Calu3 (cell line): ENCODE data around the gene TSPAN5. TPM values are rescaled to one million over a fixed set of nuclear protein-coding genes. Genes with fewer than 3 reads are reported as not detected.
"Not testable (repeated sequence)": the region's sequence is repeated elsewhere in the genome, so short reads cannot be mapped to it uniquely, and the experiment has no call there.

Experiments
- BruUV-seq: library from RNA; stranded (reverse); fragments of 400-500 nt; replicated peaks from 2 replicates; lab custom pipeline; 2021; lab: Mats Ljungman, UMichigan
- CTCF ChIA-PET: fragments of 300-600 bp; sonication (Branson Sonifier 250); formaldehyde crosslinking; loops from one replicate; lab custom pipeline; 2022; ENCODE audit warnings: antibody characterized with exemption; lab: Charles Lee
- DNase-seq: peaks from one replicate; pipeline ENCODE4 v3.0.0; 2022
- H3K27ac Mint-ChIP-seq: one replicate; pipeline ENCODE4 v1.8.0; 2022; ENCODE audit warnings: mixed read lengths; ENCODE audit not compliant: unreplicated experiment
- H3K27me3 Mint-ChIP-seq: one replicate; pipeline ENCODE4 v1.8.0; 2022; ENCODE audit warnings: mixed read lengths; ENCODE audit not compliant: unreplicated experiment
- H3K36me3 Mint-ChIP-seq: one replicate; pipeline ENCODE4 v1.8.0; 2022; ENCODE audit warnings: mild to moderate bottlenecking, moderate library complexity, mixed read lengths; ENCODE audit not compliant: insufficient read depth, unreplicated experiment
- H3K4me1 Mint-ChIP-seq: one replicate; pipeline ENCODE4 v1.8.0; 2022; ENCODE audit warnings: mild to moderate bottlenecking, low read depth, mixed read lengths; ENCODE audit not compliant: unreplicated experiment
- H3K4me3 Mint-ChIP-seq: one replicate; pipeline ENCODE4 v1.8.0; 2022; ENCODE audit warnings: mild to moderate bottlenecking, low read depth, moderate library complexity, mixed read lengths; ENCODE audit not compliant: unreplicated experiment
- H3K9me3 Mint-ChIP-seq: one replicate; pipeline ENCODE4 v1.8.0; 2022; ENCODE audit warnings: low read depth, mixed read lengths; ENCODE audit not compliant: unreplicated experiment
- intact Hi-C: fragments of 100-400 bp; cut with micrococcal nuclease; formaldehyde crosslinking; loops from one replicate; pipeline ENCODE4 v1.10.0; 2022; ENCODE audit not compliant: unreplicated experiment
- total RNA-seq: library from RNA; stranded (reverse); gene quantifications from 2 replicates; pipeline ENCODE4 v1.2.3, GENCODE V29; 2022
- TF ChIP-seq, protein P1 (sequence below): fragments of 200-600 bp; IDR thresholded peaks from one replicate; pipeline ENCODE4 v1.8.0; 2022; ENCODE audit warnings: antibody characterized with exemption; ENCODE audit not compliant: unreplicated experiment

Gene TSPAN5
- total RNA-seq, 1 experiment from 2014 or later = 4.8 TPM

DNA sequence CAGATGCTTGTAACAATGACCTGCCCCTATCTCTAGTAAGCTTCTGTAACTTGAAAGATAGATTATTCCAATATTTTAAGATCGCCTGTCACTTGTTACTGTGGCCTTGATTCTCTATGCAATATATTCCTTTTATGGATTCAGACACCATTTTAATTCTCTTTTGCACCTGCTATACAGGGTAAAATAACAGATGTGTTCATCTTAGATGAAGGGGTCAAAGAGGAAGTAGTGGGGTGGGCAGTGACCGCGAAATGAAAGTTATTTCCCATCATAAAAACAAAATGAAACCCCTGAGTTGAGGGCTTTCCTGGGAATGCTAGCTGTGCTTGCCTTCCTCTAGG, 175.9 kb downstream of the TSPAN5 start:
- TF ChIP-seq, protein P1, sequence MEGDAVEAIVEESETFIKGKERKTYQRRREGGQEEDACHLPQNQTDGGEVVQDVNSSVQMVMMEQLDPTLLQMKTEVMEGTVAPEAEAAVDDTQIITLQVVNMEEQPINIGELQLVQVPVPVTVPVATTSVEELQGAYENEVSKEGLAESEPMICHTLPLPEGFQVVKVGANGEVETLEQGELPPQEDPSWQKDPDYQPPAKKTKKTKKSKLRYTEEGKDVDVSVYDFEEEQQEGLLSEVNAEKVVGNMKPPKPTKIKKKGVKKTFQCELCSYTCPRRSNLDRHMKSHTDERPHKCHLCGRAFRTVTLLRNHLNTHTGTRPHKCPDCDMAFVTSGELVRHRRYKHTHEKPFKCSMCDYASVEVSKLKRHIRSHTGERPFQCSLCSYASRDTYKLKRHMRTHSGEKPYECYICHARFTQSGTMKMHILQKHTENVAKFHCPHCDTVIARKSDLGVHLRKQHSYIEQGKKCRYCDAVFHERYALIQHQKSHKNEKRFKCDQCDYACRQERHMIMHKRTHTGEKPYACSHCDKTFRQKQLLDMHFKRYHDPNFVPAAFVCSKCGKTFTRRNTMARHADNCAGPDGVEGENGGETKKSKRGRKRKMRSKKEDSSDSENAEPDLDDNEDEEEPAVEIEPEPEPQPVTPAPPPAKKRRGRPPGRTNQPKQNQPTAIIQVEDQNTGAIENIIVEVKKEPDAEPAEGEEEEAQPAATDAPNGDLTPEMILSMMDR = no peak
- peaks cover 59% of the 10 kb centered on the region for H3K4me1 Mint-ChIP-seq
- peak overlapping the region; percentile 34 for H3K4me3 Mint-ChIP-seq
- H3K9me3 Mint-ChIP-seq = no peaks in the 10 kb centered on the region
- no TSS peak for BruUV-seq
- intact Hi-C loops = no loop called here
- DNase-seq = no peak
- peak overlapping the region; percentile 71 for H3K27ac Mint-ChIP-seq
- peaks cover 4% of the 10 kb centered on the region for H3K36me3 Mint-ChIP-seq
- CTCF ChIA-PET = no interaction called here
- H3K27me3 Mint-ChIP-seq = no peaks in the 10 kb centered on the region

DNA sequence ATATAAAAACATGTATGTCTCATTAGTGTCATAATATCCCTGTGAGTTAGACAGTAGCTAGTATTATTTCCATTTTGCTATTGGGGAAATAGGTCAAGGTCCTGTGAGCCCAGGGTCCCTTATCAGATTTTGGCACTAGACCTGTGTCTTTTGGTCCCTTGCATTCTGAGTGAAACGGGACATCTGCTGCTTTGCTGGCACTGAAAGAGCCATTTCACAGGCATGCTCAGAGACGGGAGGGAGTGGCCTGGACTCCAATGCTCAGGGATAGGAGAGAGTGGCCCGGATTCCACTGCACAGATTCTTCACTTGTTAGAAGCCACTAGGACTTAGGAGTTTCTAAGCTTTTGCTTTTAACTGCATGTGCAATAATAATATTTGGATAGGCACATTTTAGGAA, 177.2 kb downstream of the TSPAN5 start:
- no peak overlapping the region for H3K4me3 Mint-ChIP-seq
- intact Hi-C loops = no loop called here
- H3K4me1 Mint-ChIP-seq = peaks cover 59% of the 10 kb centered on the region
- BruUV-seq = no TSS peak
- CTCF ChIA-PET = no interaction called here
- no peak for DNase-seq
- H3K27me3 Mint-ChIP-seq = no peaks in the 10 kb centered on the region
- peaks cover 4% of the 10 kb centered on the region for H3K36me3 Mint-ChIP-seq
- H3K27ac Mint-ChIP-seq = no peak overlapping the region
- TF ChIP-seq, protein P1 = no peak
- no peaks in the 10 kb centered on the region for H3K9me3 Mint-ChIP-seq

DNA sequence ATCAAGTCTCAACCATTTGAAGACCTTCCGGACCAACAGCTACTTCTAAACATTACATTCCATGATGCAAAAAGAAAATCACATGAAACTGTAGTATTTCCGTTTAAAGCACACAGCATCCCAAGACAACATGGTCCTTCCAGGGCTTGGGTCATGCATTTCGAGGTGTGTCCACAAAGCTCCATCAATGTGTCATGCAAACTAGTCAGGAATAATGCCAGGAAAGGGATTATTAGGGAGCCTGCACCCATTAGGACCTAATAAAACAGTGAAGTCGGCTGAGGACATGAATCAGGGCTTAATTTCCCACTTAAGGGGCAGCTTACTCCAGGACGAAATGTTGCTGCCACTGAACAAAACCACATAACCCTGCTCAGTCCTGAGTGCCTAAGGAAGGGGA, 177.9 kb downstream of the TSPAN5 start:
- Mint-ChIP-seq H3K27ac (no peak overlapping the region), H3K9me3 (no peaks in the 10 kb centered on the region), H3K36me3 (peaks cover 4% of the 10 kb centered on the region), H3K4me1 (peaks cover 59% of the 10 kb centered on the region), H3K4me3 (no peak overlapping the region), H3K27me3 (no peaks in the 10 kb centered on the region)
- intact Hi-C loops = no loop called here
- TF ChIP-seq, protein P1 = no peak
- CTCF ChIA-PET = no interaction called here
- DNase-seq = no peak
- BruUV-seq = no TSS peak

DNA sequence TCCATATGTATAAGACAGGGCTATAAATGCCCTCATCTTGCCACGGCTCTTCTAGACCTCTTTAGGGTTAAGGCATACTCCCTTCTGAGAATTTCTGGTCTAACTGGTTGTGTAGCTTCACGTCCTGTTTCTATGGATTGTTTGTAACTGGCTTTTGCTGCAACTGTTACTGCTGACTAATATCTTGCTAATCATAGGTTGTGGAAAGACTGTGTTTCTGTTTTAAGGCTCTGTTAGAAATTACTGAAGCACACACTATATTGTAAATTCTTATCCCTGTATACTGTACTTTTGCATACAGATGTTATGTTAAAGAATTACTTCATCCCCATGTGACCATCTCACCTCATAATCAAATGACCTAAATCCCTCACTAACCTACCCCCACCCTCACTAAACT, 178.8 kb downstream of the TSPAN5 start:
- peak overlapping the region; percentile 68 for H3K27ac Mint-ChIP-seq
- H3K27me3 Mint-ChIP-seq, H3K9me3 Mint-ChIP-seq, H3K36me3 Mint-ChIP-seq, CTCF ChIA-PET, intact Hi-C loops, BruUV-seq: not testable (repeated sequence)
- DNase-seq = peak; percentile 32
- peak overlapping the region; percentile 40 for H3K4me3 Mint-ChIP-seq
- peaks cover 59% of the 10 kb centered on the region for H3K4me1 Mint-ChIP-seq

DNA sequence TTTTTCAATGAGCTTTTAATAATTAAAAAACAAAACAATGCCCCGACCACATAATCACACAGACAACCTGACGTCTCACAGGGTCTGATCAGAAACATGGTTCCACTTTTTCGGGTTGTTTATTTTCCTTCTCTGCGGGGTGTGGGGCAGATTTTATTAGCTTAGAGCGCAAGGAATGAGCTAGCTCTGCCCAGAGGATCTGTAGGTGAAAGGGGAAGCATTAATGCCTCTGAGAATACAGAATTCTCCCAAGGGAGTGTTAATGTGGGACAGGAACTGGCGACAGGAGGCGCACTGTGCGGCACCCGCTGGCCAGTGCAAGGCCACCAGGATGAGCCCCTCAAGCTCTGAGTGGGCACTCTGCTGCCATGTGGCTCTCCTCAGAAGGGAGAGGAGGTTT, 181.5 kb downstream of the TSPAN5 start:
- Mint-ChIP-seq H3K9me3 (no peaks in the 10 kb centered on the region), H3K4me3 (no peak overlapping the region), H3K27ac (no peak overlapping the region), H3K4me1 (peaks cover 35% of the 10 kb centered on the region), H3K27me3 (no peaks in the 10 kb centered on the region), H3K36me3 (no peaks in the 10 kb centered on the region)
- intact Hi-C loops = no loop called here
- no peak for DNase-seq
- TF ChIP-seq, protein P1 = no peak
- CTCF ChIA-PET = interaction anchor here (1.4 kb wide), 1 partner anchor 9 kb away, joined by 5 read pairs; no protein-coding TSS in a partner anchor
- BruUV-seq = no TSS peak
